BJ (cell line): ENCODE results near the gene ATP10A. TPM values are rescaled to one million over a fixed set of nuclear protein-coding genes. Genes with fewer than 3 reads are reported as not detected.

Experiments
- CTCF ChIA-PET: fragments of 350-600 bp; formaldehyde crosslinking; extraction: SDS; loops from one replicate; lab custom pipeline; 2021; ENCODE audit warnings: antibody characterized with exemption, inconsistent platforms; lab: Yijun Ruan, JAX
- POLR2A ChIA-PET: fragments of 300-600 bp; sonication (Branson Sonifier 250); formaldehyde crosslinking; extraction: SDS; loops from one replicate; lab custom pipeline; 2021; ENCODE audit warnings: antibody characterized with exemption; lab: Charles Lee
- DNase-seq: peaks from one replicate; pipeline ENCODE4 v3.0.0-alpha.2; 2011; ENCODE audit warnings: low read depth
- H3K27me3 ChIP-seq: 2 replicates; pipeline ENCODE4 v1.6.0; 2011; ENCODE audit warnings: low read length; ENCODE audit not compliant: control insufficient read depth, insufficient read depth
- H3K36me3 ChIP-seq: 2 replicates; pipeline ENCODE4 v1.5.1; 2011; ENCODE audit warnings: low read length; ENCODE audit not compliant: control insufficient read depth, insufficient read depth
- H3K4me3 ChIP-seq: 2 replicates; pipeline ENCODE4 v1.5.1; 2011; ENCODE audit warnings: low read depth, mild to moderate bottlenecking, control low read depth, low read length
- polyA plus RNA-seq: library from polyadenylated mRNA; depleted of rRNA; stranded (reverse); fragments of >200 nt; gene quantifications from 2 replicates; pipeline ENCODE4 v1.2.3, GENCODE V29; 2011
- TF ChIP-seq, protein P1 (sequence below): IDR thresholded peaks from 2 replicates; pipeline ENCODE4 v1.5.1; 2011; ENCODE audit warnings: low read depth, mild to moderate bottlenecking, control low read depth, inconsistent platforms, low read length, moderate library complexity; ENCODE audit not compliant: insufficient read depth

ATP10A gene
- polyA plus RNA-seq, 1 experiment = 28.0 TPM

DNA sequence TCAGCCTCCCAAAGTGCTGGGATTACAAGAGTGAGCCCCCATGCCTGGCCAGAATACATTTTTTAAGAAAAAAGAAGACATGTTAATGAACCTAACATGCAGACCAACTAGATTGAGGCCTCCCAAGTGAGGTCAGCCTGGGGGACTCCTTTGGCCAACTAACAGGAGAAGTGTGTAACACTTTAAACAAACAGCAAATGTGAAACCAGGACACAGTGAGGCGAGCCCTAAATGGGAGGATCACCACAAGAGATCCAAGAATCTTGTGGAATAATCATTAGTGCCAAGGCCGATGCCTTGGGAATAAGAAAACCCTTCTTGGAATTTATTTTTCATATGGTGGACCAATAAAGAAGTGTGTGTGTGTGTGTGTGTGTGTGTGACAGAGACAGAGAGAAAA is 73.9 kb downstream of the ATP10A start:
- TF ChIP-seq, protein P1, sequence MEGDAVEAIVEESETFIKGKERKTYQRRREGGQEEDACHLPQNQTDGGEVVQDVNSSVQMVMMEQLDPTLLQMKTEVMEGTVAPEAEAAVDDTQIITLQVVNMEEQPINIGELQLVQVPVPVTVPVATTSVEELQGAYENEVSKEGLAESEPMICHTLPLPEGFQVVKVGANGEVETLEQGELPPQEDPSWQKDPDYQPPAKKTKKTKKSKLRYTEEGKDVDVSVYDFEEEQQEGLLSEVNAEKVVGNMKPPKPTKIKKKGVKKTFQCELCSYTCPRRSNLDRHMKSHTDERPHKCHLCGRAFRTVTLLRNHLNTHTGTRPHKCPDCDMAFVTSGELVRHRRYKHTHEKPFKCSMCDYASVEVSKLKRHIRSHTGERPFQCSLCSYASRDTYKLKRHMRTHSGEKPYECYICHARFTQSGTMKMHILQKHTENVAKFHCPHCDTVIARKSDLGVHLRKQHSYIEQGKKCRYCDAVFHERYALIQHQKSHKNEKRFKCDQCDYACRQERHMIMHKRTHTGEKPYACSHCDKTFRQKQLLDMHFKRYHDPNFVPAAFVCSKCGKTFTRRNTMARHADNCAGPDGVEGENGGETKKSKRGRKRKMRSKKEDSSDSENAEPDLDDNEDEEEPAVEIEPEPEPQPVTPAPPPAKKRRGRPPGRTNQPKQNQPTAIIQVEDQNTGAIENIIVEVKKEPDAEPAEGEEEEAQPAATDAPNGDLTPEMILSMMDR = no peak
- ChIA-PET POLR2A (no interaction called here), CTCF (interaction anchor here (0.9 to 1.2 kb wide), 2 partner anchors 40 to 144 kb away, joined by 4 read pairs; no protein-coding TSS in a partner anchor)
- Histone ChIP-seq H3K27me3 (no peaks in the 10 kb centered on the region), H3K4me3 (no peak overlapping the region), H3K36me3 (no peaks in the 10 kb centered on the region)
- no peak for DNase-seq

DNA sequence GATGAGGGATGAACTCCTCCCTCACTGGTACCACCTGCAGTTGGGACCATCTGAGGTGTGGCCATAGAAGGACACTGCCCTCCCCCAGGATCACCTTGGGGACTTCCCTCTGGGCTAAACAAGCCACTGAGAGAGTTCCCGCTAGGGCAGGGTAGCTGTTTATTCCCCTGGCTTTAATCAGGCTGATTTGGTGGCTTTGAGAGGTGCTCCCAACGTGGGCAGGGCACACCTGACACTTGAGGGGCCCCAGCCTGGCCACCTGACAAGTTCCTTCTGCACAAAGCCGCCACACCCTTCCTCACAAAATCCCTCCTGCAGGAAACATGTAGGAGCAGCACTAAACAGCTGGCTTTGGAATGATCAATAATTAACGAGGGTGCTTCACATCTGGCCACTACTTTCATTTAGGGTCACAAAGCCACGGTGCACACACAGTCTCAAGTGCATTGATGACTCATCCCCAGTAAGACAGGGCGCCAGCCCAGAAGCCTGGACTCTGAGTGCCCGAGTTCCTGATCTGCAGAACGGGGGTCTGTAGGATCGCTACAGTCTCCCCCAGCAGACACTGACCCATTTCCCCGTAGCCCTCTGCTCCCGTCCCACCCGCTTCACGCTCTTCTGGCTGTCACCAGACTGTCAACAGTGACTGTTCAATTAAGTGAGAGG is 75.1 kb downstream of the ATP10A start:
- TF ChIP-seq, protein P1 = no peak
- Histone ChIP-seq H3K4me3 (no peak overlapping the region), H3K36me3 (no peaks in the 10 kb centered on the region), H3K27me3 (no peaks in the 10 kb centered on the region)
- POLR2A ChIA-PET = no interaction called here
- CTCF ChIA-PET = no interaction called here
- no peak for DNase-seq

DNA sequence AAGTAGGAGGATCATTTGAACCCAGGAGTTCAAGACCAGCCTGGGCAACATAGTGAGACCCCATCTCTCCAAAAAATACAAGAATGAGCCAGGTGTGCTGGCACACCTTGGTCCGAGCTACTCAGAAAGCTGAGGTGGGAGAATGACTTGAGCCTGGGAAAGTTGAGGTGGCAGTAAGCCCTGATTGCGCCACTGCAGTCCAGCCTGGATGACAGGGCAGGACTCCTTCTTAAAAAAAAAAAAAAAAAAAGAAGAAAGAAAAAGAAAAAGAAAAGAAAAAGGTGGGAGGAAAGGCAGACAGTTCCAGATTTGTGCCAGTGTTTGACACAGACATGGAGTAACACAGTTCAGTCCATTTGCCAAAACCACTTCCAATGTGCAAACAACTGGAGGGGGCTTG is 75.7 kb downstream of the ATP10A start:
- DNase-seq = no peak
- H3K27me3 ChIP-seq = no peaks in the 10 kb centered on the region
- ChIA-PET POLR2A (no interaction called here), CTCF (interaction anchor here (0.7 kb wide), 1 partner anchor 9 kb away, joined by 3 read pairs; no protein-coding TSS in a partner anchor)
- H3K36me3 ChIP-seq = no peaks in the 10 kb centered on the region
- TF ChIP-seq, protein P1 = no peak
- no peak overlapping the region for H3K4me3 ChIP-seq

DNA sequence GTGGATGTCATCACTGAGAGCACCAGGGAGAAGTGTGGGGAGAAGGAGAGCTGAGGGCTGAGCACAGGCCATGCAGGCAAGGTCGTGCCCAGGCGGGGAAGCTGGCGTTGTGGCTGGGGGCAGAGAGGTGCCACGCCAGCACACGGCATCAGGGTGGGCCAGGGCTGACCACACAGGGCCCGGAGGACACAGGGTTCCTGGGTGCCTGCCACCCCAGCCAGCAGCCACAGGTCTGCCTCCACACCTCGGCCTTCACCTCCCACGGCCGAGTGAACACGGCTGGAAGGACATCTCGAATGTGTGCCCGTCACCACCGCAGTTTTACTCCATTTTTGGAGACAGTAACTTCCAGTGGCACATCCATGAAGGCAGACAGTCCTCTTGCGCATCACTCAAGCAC is 77.1 kb downstream of the ATP10A start:
- ChIA-PET CTCF (no interaction called here), POLR2A (no interaction called here)
- TF ChIP-seq, protein P1 = no peak
- Histone ChIP-seq H3K4me3 (no peak overlapping the region), H3K27me3 (no peaks in the 10 kb centered on the region), H3K36me3 (no peaks in the 10 kb centered on the region)
- no peak for DNase-seq

DNA sequence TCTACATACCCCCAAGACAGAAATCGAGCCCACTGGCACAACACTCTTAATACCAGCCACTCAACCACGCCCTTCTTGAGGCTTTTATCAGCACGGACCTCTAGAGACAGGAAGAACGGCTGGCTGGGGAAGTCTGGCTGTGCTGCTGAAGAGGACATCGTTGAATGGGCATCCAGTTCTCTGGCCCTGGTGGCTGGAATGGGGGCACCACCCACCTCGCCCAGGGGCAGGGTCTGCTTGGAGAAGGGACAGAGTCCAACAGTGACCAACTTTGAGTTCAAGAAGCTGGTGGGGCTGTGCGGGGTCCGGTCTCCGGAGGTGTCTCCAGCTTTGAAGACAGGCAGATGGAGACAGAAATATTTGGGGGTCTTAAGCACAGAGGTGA is 77.5 kb downstream of the ATP10A start:
- ChIA-PET CTCF (interaction anchor here (2.5 kb wide), 1 partner anchor 148 kb away, joined by 14 read pairs; no protein-coding TSS in a partner anchor), POLR2A (no interaction called here)
- DNase-seq = no peak
- no peaks in the 10 kb centered on the region for H3K27me3 ChIP-seq
- no peak overlapping the region for H3K4me3 ChIP-seq
- TF ChIP-seq, protein P1 = 0 out of 2 replicates have a peak, but pooled peaks have one; percentile 12
- 0 out of 2 replicates have a peak, but pooled peaks cover 1% of the 10 kb centered on the region for H3K36me3 ChIP-seq
